HEK293T (cell line): ENCODE measurements around the gene NUFIP2.

ENCODE experiments used
- FOXA1 ChIP-seq: fragments of 450-650 bp; IDR thresholded peaks from 2 replicates; pipeline ENCODE4 v1.6.1; 2016; ENCODE audit warnings: mild to moderate bottlenecking
- FOXK2 ChIP-seq: fragments of 450-650 bp; IDR thresholded peaks from 2 replicates; pipeline ENCODE4 v1.6.1; 2016; ENCODE audit warnings: mild to moderate bottlenecking
- HDGF ChIP-seq: fragments of 450-650 bp; IDR thresholded peaks from 2 replicates; pipeline ENCODE4 v1.6.1; 2017; ENCODE audit warnings: antibody characterized with exemption, borderline replicate concordance
- LEF1 ChIP-seq: fragments of 450-650 bp; IDR thresholded peaks from 2 replicates; pipeline ENCODE4 v1.6.1; 2017; ENCODE audit warnings: mild to moderate bottlenecking, borderline replicate concordance
- PKNOX1 ChIP-seq: fragments of 450-650 bp; IDR thresholded peaks from 2 replicates; pipeline ENCODE4 v1.6.1; 2016
- SP1 ChIP-seq: fragments of 450-650 bp; IDR thresholded peaks from 2 replicates; pipeline ENCODE4 v1.6.1; 2017

GRCh38 chr17:29293890-29294579 lies at the start of gene NUFIP2:
- no peak for TF ChIP-seq FOXK2
- TF ChIP-seq FOXA1: no peak
- no peak for TF ChIP-seq SP1
- no peak for TF ChIP-seq HDGF
- no peak for TF ChIP-seq LEF1
- TF ChIP-seq PKNOX1: peak; percentile 99
